ENCODE data around the gene CFLAR. TPM values are rescaled to one million over a fixed set of nuclear protein-coding genes. Genes with fewer than 3 reads are reported as not detected.
"Not testable (repeated sequence)": the region's sequence is repeated elsewhere in the genome, so short reads cannot be mapped to it uniquely, and the experiment has no call there.

CFLAR gene
- total RNA-seq, 1 donor from 2014 or later: 103 TPM

DNA sequence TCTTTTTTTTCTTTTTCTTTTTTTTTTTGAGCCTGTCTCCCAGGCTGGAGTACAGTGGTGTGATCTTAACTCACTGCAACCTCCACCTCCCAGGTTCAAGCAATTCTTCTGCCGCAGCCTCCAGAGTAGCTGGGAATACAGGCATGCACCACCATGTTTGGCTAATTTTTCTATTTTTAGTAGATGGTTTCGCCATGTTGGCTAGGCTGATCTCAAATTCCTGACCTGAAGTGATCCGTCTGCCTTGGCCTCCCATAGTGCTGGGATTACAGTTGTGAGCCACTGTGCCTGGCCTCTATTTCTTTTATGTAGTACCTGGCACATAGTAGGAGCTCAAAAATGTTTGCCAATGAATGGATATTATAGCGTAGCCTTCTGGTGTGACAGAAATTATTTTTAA, 6.8 kb upstream of the CFLAR start:
- TF ChIP-seq, protein P1, sequence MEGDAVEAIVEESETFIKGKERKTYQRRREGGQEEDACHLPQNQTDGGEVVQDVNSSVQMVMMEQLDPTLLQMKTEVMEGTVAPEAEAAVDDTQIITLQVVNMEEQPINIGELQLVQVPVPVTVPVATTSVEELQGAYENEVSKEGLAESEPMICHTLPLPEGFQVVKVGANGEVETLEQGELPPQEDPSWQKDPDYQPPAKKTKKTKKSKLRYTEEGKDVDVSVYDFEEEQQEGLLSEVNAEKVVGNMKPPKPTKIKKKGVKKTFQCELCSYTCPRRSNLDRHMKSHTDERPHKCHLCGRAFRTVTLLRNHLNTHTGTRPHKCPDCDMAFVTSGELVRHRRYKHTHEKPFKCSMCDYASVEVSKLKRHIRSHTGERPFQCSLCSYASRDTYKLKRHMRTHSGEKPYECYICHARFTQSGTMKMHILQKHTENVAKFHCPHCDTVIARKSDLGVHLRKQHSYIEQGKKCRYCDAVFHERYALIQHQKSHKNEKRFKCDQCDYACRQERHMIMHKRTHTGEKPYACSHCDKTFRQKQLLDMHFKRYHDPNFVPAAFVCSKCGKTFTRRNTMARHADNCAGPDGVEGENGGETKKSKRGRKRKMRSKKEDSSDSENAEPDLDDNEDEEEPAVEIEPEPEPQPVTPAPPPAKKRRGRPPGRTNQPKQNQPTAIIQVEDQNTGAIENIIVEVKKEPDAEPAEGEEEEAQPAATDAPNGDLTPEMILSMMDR (conservative IDR thresholded peaks at IDR 0.05; ENCODE audit: low read depth, low read length): no peak
- DNase-seq (ENCODE audit: low read depth): no peak

DNA sequence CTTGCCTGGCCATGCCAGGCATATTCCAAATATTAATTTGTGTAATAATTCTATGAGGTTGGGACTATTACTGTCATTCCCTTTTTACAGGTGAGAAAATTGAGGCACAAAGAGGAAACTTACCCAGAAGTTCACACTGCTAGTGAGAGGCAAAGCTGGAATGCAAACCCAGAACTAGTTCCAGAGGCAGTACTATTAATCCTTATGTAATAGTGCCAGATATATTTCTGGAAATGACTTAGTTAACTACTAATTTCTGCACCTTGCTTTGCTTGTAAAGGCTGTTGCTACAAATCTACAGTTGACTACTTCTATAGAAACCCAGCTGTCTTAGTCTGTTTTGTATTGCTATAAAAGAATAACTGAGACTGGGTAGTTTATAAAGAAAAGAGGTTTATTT, 5.3 kb upstream of the CFLAR start:
- DNase-seq (ENCODE audit: low read depth): no peak
- TF ChIP-seq, protein P1 (conservative IDR thresholded peaks at IDR 0.05; ENCODE audit: low read depth, low read length): no peak
- no peak overlapping the region for H3K4me3 ChIP-seq (ENCODE audit: low read depth, low read length)

More for the DNA sequence above, 6.8 kb upstream of the CFLAR start:
- H3K4me3 ChIP-seq (ENCODE audit: low read depth, low read length): no peak overlapping the region

DNA sequence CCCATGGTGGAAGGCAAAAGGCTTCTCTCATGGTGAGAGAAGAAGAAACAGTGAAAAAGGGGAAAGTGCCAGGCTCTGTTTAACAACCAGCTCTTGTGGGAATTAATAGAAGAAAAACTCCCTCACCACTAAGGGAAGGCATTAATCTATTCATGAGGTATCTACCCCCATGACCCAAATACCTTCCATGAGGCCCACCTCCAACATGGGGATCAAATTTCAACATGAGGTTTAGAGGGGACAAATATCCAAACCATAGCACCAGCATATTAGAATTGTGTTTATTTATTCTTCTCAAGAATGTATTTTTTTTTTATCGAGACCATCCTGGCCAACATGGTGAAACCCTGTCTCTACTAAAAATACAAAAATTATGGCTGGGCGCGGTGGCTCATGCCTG, 4.9 kb upstream of the CFLAR start:
- TF ChIP-seq, protein P1 (conservative IDR thresholded peaks at IDR 0.05; ENCODE audit: low read depth, low read length): no peak
- no peak overlapping the region for H3K4me3 ChIP-seq (ENCODE audit: low read depth, low read length)
- no peak for DNase-seq (ENCODE audit: low read depth)

DNA sequence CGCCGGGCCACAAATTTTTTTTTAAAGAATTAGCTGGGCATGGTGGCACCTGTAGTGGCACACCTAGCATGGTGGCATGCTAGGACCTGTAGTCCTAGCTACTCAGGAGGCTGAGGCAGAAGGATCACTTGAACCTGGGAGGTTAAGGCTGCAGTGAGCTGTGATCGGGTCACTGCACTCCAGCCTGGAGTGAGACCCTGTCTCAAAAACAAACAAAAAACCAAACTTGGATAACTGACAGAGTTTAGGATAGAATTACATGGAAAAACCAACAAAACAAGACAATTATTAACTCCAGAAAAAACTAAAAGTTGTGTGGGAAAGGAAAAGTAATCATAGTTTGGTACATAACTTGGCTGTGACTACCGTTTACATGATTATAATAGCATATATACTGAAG, 1.6 kb upstream of the CFLAR start:
- DNase-seq (ENCODE audit: low read depth): no peak
- H3K4me3 ChIP-seq (ENCODE audit: low read depth, low read length): peak overlapping the region; percentile 83
- TF ChIP-seq, protein P1 (conservative IDR thresholded peaks at IDR 0.05; ENCODE audit: low read depth, low read length): no peak

DNA sequence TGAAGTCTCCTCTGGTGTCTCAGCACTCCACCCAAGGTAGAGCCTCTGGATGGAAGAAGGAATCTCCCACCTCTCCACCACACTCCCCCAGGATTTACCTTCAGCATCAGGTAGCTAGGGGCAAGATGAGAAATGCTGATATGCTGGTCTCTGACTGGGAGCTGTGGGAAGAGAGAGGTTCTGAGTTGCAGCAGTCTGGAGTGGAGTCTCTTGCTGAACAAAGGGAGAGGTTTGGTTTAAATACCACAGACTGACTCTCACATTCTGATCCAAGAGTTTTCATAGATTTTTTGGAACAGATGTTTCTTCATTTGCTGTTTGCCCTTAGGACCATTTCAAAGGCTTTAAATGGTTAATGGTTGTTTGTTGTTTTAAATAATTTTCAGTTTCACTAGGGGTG, 1.1 kb upstream of the CFLAR start:
- no peak for DNase-seq (ENCODE audit: low read depth)
- H3K4me3 ChIP-seq (ENCODE audit: low read depth, low read length): peak overlapping the region; percentile 83
- TF ChIP-seq, protein P1 (conservative IDR thresholded peaks at IDR 0.05; ENCODE audit: low read depth, low read length): no peak

DNA sequence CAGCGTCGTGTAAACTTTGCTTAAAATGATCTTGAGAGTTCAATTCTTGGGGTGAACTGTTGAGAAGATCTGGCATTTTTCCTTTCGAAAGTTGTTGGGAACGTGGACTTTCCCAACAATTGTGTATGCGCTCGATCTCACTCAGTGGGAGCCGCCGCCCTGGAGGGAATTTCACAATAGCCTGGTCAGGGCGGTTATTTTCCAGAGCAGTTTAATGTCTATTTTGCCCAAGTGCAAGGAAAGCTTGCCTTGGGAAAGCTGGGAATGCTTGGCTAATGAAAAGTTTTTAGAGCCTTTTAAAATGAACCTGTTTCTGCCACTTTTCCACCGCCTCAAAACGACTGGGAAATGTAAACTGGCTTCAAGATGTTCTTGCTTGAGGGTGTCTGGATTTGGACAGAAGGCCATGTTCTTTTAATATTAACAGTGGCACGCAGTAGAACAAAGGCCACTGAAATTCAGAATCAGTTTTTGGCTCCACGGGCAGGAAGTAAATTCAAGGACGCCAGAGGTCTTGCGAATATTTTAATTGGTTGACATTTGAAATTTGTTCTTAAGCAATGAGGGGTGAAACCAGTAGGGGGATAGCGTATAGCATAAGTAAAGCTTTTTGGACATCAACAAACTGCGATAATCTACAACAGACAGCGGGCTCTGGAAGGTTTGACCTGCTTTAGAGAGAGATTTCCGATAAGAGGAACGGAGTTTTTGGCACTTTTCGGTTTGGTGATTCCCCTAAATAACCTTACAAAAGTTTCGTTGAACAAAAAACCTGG, 1.2 kb downstream of the CFLAR start:
- H3K4me3 ChIP-seq (ENCODE audit: low read depth, low read length): peak overlapping the region; percentile 83
- DNase-seq (ENCODE audit: low read depth): no peak
- TF ChIP-seq, protein P1 (conservative IDR thresholded peaks at IDR 0.05; ENCODE audit: low read depth, low read length): peak; percentile 45

DNA sequence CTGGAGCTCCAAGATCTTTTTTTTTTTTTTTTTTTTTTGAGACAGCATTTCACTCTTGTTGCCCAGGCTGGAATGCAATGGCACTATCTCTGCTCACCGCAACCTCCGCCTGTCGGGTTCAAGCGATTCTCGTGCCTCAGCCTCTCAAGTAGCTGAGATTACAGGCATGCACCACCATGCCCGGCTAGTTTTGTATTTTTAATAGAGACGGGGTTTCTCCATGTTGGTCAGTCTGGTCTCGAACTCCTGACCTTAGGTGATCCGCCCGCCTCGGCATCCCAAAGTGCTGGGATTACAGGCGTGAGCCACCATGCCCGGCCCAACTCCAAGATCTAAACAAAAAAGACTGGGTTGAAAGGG, 1.8 kb downstream of the CFLAR start:
- H3K4me3 ChIP-seq (ENCODE audit: low read depth, low read length): peak overlapping the region; percentile 83
- not testable (repeated sequence) for DNase-seq (ENCODE audit: low read depth)
